8988T (cell line): ENCODE results near the gene RTL1.
A peak's percentile ranks its signal among the peaks of the same experiment; 100 is the strongest.

Experiments used
- DNase-seq: peaks from one replicate; pipeline ENCODE4 v3.0.0; 2011

The RTL1 gene

GRCh38 chr14:100864960-100865681 is 38.4 kb downstream of the RTL1 start:
- DNase-seq = no peak

GRCh38 chr14:100864206-100864605 is 39.3 kb downstream of the RTL1 start:
- DNase-seq = no peak

GRCh38 chr14:100862793-100863192 is 40.7 kb downstream of the RTL1 start:
- DNase-seq = no peak

- DNase-seq = no peak
Measured at GRCh38 chr14:100862277-100862676, 41.2 kb downstream of the RTL1 start.

- DNase-seq = no peak
Measured at GRCh38 chr14:100861937-100862247, 41.6 kb downstream of the RTL1 start.

GRCh38 chr14:100861188-100861936 is 42.2 kb downstream of the RTL1 start:
- no peak for DNase-seq

GRCh38 chr14:100860556-100861187 is 42.9 kb downstream of the RTL1 start:
- DNase-seq = no peak

GRCh38 chr14:100859781-100860180 is 43.7 kb downstream of the RTL1 start:
- no peak for DNase-seq

- DNase-seq = no peak
Measured at GRCh38 chr14:100858838-100859220, 44.7 kb downstream of the RTL1 start.

GRCh38 chr14:100857923-100858837 is 45.3 kb downstream of the RTL1 start:
- DNase-seq = no peak

- no peak for DNase-seq
Measured at GRCh38 chr14:100857233-100857922, 46.1 kb downstream of the RTL1 start.

- no peak for DNase-seq
Measured at GRCh38 chr14:100856056-100856950, 47.2 kb downstream of the RTL1 start.

GRCh38 chr14:100855256-100855930 is 48.1 kb downstream of the RTL1 start:
- no peak for DNase-seq

GRCh38 chr14:100854435-100854834 is 49.1 kb downstream of the RTL1 start:
- no peak for DNase-seq

GRCh38 chr14:100851946-100852620 is 51.4 kb downstream of the RTL1 start:
- no peak for DNase-seq

GRCh38 chr14:100851586-100851916 is 52.0 kb downstream of the RTL1 start:
- DNase-seq = no peak

- DNase-seq = peak; percentile 89
Measured at GRCh38 chr14:100850841-100851585, 52.5 kb downstream of the RTL1 start.

GRCh38 chr14:100849115-100849781 is 54.3 kb downstream of the RTL1 start:
- DNase-seq = no peak

- no peak for DNase-seq
Measured at GRCh38 chr14:100846309-100846859, 57.1 kb downstream of the RTL1 start.
